HCT116 (cell line): ENCODE data around the gene DIP2A.

Source experiments
- FOSL1 ChIP-seq: IDR thresholded peaks from 2 replicates; pipeline ENCODE4 v1.6.1; 2012; ENCODE audit warnings: low read depth
- JUND ChIP-seq: IDR thresholded peaks from 2 replicates; pipeline ENCODE4 v1.6.1; 2012
- MAX ChIP-seq: IDR thresholded peaks from 2 replicates; pipeline ENCODE4 v1.6.1; 2012
- POLR2A ChIP-seq: IDR thresholded peaks from 2 replicates; pipeline ENCODE4 v1.7.0; 2011; ENCODE audit warnings: borderline replicate concordance; ENCODE audit not compliant: insufficient read depth, insufficient read length; ENCODE audit errors: extremely low read depth
- POLR2AphosphoS5 ChIP-seq: IDR thresholded peaks from 2 replicates; pipeline ENCODE4 v1.6.1; 2011; ENCODE audit warnings: mild to moderate bottlenecking, low read depth, low read length, moderate library complexity
- SP1 ChIP-seq: IDR thresholded peaks from 2 replicates; pipeline ENCODE4 v1.6.1; 2012; ENCODE audit warnings: low read depth
- ZFX ChIP-seq: fragments of 450-650 bp; IDR thresholded peaks from 2 replicates; pipeline ENCODE4 v1.6.1; 2017
- TF ChIP-seq, protein P1 (sequence below): IDR thresholded peaks from 2 replicates; pipeline ENCODE4 v1.6.1; 2011; ENCODE audit warnings: mild to moderate bottlenecking, low read length, moderate library complexity; ENCODE audit not compliant: insufficient replicate concordance; ENCODE audit errors: extremely low read depth
- TF ChIP-seq, protein P2 (sequence below), 3 experiments: fragments of 200-600 bp in 1 of 3; sonication (generic) in 1 of 3; IDR thresholded peaks in 2 of 3; conservative IDR thresholded peaks in 1 of 3; 2 replicates each; pipeline ENCODE4 v1.5.1; 2012 to 2017; ENCODE audit warnings: low read depth in 2 of 3, low read length in 2 of 3, antibody characterized with exemption in 1 of 3, borderline replicate concordance in 1 of 3, control low read depth in 1 of 3, mild to moderate bottlenecking in 1 of 3, mixed read lengths in 1 of 3, mixed run types in 1 of 3, moderate library complexity in 1 of 3; ENCODE audit not compliant: insufficient read depth in 1 of 3
- TF ChIP-seq, protein P3 (sequence below): IDR thresholded peaks from 2 replicates; pipeline ENCODE4 v1.6.1; 2012; ENCODE audit warnings: low read depth

DNA sequence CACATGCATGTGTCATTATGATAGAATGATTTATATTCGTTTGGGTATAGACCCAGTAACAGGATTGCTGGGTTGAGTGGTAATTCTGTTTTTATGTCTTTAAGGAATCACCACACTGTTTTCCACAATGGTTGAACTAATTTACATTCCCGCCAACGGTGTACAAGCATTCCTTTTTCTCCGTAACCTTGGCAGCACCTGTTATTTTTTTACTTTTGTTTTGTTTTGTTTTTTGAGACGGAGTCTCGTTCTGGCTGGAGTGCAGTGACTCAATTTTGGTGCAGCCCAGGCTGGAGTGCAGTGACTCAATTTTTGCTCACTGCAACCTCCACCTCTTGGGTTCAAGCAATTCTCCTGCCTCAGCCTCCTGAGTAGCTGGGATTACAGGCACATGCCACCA, 154.7 kb downstream of the DIP2A start:
- no peak for TF ChIP-seq FOSL1
- TF ChIP-seq, protein P1, sequence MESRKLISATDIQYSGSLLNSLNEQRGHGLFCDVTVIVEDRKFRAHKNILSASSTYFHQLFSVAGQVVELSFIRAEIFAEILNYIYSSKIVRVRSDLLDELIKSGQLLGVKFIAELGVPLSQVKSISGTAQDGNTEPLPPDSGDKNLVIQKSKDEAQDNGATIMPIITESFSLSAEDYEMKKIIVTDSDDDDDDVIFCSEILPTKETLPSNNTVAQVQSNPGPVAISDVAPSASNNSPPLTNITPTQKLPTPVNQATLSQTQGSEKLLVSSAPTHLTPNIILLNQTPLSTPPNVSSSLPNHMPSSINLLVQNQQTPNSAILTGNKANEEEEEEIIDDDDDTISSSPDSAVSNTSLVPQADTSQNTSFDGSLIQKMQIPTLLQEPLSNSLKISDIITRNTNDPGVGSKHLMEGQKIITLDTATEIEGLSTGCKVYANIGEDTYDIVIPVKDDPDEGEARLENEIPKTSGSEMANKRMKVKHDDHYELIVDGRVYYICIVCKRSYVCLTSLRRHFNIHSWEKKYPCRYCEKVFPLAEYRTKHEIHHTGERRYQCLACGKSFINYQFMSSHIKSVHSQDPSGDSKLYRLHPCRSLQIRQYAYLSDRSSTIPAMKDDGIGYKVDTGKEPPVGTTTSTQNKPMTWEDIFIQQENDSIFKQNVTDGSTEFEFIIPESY = no peak
- no peak for TF ChIP-seq JUND
- TF ChIP-seq MAX = no peak
- no peak for TF ChIP-seq ZFX
- TF ChIP-seq, protein P2, sequence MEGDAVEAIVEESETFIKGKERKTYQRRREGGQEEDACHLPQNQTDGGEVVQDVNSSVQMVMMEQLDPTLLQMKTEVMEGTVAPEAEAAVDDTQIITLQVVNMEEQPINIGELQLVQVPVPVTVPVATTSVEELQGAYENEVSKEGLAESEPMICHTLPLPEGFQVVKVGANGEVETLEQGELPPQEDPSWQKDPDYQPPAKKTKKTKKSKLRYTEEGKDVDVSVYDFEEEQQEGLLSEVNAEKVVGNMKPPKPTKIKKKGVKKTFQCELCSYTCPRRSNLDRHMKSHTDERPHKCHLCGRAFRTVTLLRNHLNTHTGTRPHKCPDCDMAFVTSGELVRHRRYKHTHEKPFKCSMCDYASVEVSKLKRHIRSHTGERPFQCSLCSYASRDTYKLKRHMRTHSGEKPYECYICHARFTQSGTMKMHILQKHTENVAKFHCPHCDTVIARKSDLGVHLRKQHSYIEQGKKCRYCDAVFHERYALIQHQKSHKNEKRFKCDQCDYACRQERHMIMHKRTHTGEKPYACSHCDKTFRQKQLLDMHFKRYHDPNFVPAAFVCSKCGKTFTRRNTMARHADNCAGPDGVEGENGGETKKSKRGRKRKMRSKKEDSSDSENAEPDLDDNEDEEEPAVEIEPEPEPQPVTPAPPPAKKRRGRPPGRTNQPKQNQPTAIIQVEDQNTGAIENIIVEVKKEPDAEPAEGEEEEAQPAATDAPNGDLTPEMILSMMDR (IDR thresholded peaks at IDR 0.05 in 2 of 3, conservative IDR thresholded peaks at IDR 0.05 in 1 of 3; ENCODE audit: borderline replicate concordance in 1 of 3, insufficient read depth in 1 of 3, low read depth in 2 of 3, low read length in 2 of 3) = no peak
- no peak for TF ChIP-seq SP1
- no peak for TF ChIP-seq POLR2A
- TF ChIP-seq POLR2AphosphoS5 = no peak
- TF ChIP-seq, protein P3, sequence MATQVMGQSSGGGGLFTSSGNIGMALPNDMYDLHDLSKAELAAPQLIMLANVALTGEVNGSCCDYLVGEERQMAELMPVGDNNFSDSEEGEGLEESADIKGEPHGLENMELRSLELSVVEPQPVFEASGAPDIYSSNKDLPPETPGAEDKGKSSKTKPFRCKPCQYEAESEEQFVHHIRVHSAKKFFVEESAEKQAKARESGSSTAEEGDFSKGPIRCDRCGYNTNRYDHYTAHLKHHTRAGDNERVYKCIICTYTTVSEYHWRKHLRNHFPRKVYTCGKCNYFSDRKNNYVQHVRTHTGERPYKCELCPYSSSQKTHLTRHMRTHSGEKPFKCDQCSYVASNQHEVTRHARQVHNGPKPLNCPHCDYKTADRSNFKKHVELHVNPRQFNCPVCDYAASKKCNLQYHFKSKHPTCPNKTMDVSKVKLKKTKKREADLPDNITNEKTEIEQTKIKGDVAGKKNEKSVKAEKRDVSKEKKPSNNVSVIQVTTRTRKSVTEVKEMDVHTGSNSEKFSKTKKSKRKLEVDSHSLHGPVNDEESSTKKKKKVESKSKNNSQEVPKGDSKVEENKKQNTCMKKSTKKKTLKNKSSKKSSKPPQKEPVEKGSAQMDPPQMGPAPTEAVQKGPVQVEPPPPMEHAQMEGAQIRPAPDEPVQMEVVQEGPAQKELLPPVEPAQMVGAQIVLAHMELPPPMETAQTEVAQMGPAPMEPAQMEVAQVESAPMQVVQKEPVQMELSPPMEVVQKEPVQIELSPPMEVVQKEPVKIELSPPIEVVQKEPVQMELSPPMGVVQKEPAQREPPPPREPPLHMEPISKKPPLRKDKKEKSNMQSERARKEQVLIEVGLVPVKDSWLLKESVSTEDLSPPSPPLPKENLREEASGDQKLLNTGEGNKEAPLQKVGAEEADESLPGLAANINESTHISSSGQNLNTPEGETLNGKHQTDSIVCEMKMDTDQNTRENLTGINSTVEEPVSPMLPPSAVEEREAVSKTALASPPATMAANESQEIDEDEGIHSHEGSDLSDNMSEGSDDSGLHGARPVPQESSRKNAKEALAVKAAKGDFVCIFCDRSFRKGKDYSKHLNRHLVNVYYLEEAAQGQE = no peak
